Measurements from ENCODE around the gene GRAMD4.

Gene GRAMD4

GRCh38 chr22:46686221-46687047 lies 66.2 kb downstream of the GRAMD4 start:
- no peak for DNase-seq (ENCODE audit: low read depth in 2 of 2, low spot score in 1 of 2)

GRCh38 chr22:46687048-46687444 lies 66.9 kb downstream of the GRAMD4 start:
- DNase-seq (ENCODE audit: low read depth in 2 of 2, low spot score in 1 of 2) = no peak

- DNase-seq (ENCODE audit: low read depth in 2 of 2, low spot score in 1 of 2) = no peak
These were observed 67.3 kb downstream of the GRAMD4 start for GRCh38 chr22:46687460-46687859.

- no peak for DNase-seq (ENCODE audit: low read depth in 2 of 2, low spot score in 1 of 2)
These were observed 68.8 kb downstream of the GRAMD4 start for GRCh38 chr22:46688949-46689348.

GRCh38 chr22:46690146-46690545 lies 70.0 kb downstream of the GRAMD4 start:
- no peak for DNase-seq (ENCODE audit: low read depth in 2 of 2, low spot score in 1 of 2)

GRCh38 chr22:46691571-46691970 lies 71.4 kb downstream of the GRAMD4 start:
- DNase-seq (ENCODE audit: low read depth in 2 of 2, low spot score in 1 of 2) = no peak

- DNase-seq (ENCODE audit: low read depth in 2 of 2, low spot score in 1 of 2) = no peak
These were observed 73.6 kb downstream of the GRAMD4 start for GRCh38 chr22:46693634-46694415.

- no peak for DNase-seq (ENCODE audit: low read depth in 2 of 2, low spot score in 1 of 2)
These were observed 74.4 kb downstream of the GRAMD4 start for GRCh38 chr22:46694416-46695170.

- no peak for DNase-seq (ENCODE audit: low read depth in 2 of 2, low spot score in 1 of 2)
These were observed 75.4 kb downstream of the GRAMD4 start for GRCh38 chr22:46695346-46696228.

GRCh38 chr22:46696229-46696518 lies 76.0 kb downstream of the GRAMD4 start:
- DNase-seq (ENCODE audit: low read depth in 2 of 2, low spot score in 1 of 2) = no peak

- no peak for DNase-seq (ENCODE audit: low read depth in 2 of 2, low spot score in 1 of 2)
These were observed 76.4 kb downstream of the GRAMD4 start for GRCh38 chr22:46696614-46697013.

GRCh38 chr22:46697811-46698515 lies 77.8 kb downstream of the GRAMD4 start:
- DNase-seq (ENCODE audit: low read depth in 2 of 2, low spot score in 1 of 2) = no peak

GRCh38 chr22:46699091-46699490 lies 78.9 kb downstream of the GRAMD4 start:
- no peak for DNase-seq (ENCODE audit: low read depth in 2 of 2, low spot score in 1 of 2)

GRCh38 chr22:46701262-46701661 lies 81.1 kb downstream of the GRAMD4 start:
- no peak for DNase-seq (ENCODE audit: low read depth in 2 of 2, low spot score in 1 of 2)

- DNase-seq (ENCODE audit: low read depth in 2 of 2, low spot score in 1 of 2) = no peak
These were observed 83.2 kb downstream of the GRAMD4 start for GRCh38 chr22:46703171-46703995.

- DNase-seq (ENCODE audit: low read depth in 2 of 2, low spot score in 1 of 2) = no peak
These were observed 83.8 kb downstream of the GRAMD4 start for GRCh38 chr22:46703996-46704370.

GRCh38 chr22:46706060-46706459 lies 85.9 kb downstream of the GRAMD4 start:
- no peak for DNase-seq (ENCODE audit: low read depth in 2 of 2, low spot score in 1 of 2)

GRCh38 chr22:46707305-46707704 lies 87.1 kb downstream of the GRAMD4 start:
- DNase-seq (ENCODE audit: low read depth in 2 of 2, low spot score in 1 of 2) = no peak

GRCh38 chr22:46707827-46708570 lies 87.8 kb downstream of the GRAMD4 start:
- DNase-seq (ENCODE audit: low read depth in 2 of 2, low spot score in 1 of 2) = no peak
